Muscle layer of duodenum (tissue), 2 donors: ENCODE results near the gene ZNF618.

Experiments
- H3K27ac ChIP-seq: one replicate; pipeline ENCODE4 v1.7.0; 2013; ENCODE audit warnings: mild to moderate bottlenecking, low read length
- H3K27me3 ChIP-seq: one replicate; pipeline ENCODE4 v1.7.0; 2013; ENCODE audit warnings: low read depth, mild to moderate bottlenecking, control low read depth, low read length
- H3K36me3 ChIP-seq, 2 donors: one replicate each; pipeline ENCODE4 v1.7.0; 2013; ENCODE audit warnings: low read length in 2 of 2, control low read depth in 1 of 2, mild to moderate bottlenecking in 1 of 2; ENCODE audit not compliant: insufficient read depth in 2 of 2, control insufficient read depth in 1 of 2
- H3K4me1 ChIP-seq, 2 donors: one replicate each; pipeline ENCODE4 v1.7.0; 2013; ENCODE audit warnings: low read length in 2 of 2, mild to moderate bottlenecking in 2 of 2, control low read depth in 1 of 2, moderate library complexity in 1 of 2; ENCODE audit not compliant: insufficient read depth in 2 of 2, control insufficient read depth in 1 of 2
- H3K4me3 ChIP-seq, 2 donors: one replicate each; pipeline ENCODE4 v1.7.0; 2013; ENCODE audit warnings: low read length in 2 of 2, low read depth in 1 of 2, mild to moderate bottlenecking in 1 of 2
- H3K9me3 ChIP-seq, 2 donors: one replicate each; pipeline ENCODE4 v1.7.0; 2013; ENCODE audit warnings: low read length in 2 of 2, control low read depth in 1 of 2, mild to moderate bottlenecking in 1 of 2; ENCODE audit not compliant: control insufficient read depth in 1 of 2
- donor health status: healthy.

The ZNF618 gene

DNA sequence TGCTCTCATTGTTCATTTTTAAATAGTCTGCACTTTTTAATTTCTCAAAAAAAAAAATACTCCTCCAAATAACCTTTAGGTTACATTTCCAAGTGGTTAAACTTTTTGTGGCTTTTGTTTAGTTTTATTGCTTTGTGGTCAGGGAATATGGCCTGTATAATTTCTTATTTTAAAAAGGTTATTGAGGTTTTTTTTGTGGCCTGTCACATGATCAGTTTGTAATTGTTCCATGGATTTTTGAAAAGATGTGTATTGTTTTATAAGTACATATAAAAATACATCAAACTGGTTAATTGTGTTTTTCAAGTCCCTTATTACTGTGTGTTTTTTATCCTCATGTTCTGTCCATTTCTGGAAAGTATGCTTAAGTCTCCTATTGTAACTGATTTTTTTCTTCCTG is 64.0 kb downstream of the ZNF618 start:
- Histone ChIP-seq H3K4me3 (no peak overlapping the region), H3K36me3 (no peaks in the 10 kb centered on the region)

GRCh38 chr9:113941056-113941455 is 64.9 kb downstream of the ZNF618 start:
- no peaks in the 10 kb centered on the region for H3K9me3 ChIP-seq
- no peaks in the 10 kb centered on the region for H3K4me1 ChIP-seq
- no peaks in the 10 kb centered on the region for H3K36me3 ChIP-seq
- H3K27ac ChIP-seq: no peak overlapping the region
- H3K27me3 ChIP-seq: no peaks in the 10 kb centered on the region
- H3K4me3 ChIP-seq: no peak overlapping the region

More for the DNA sequence above, 64.0 kb downstream of the ZNF618 start:
- no peaks in the 10 kb centered on the region for H3K4me1 ChIP-seq
- H3K27ac ChIP-seq: no peak overlapping the region
- no peaks in the 10 kb centered on the region for H3K27me3 ChIP-seq
- H3K9me3 ChIP-seq: no peaks in the 10 kb centered on the region

- no peak overlapping the region for H3K27ac ChIP-seq
- H3K36me3 ChIP-seq: no peaks in the 10 kb centered on the region
- H3K4me1 ChIP-seq: no peaks in the 10 kb centered on the region
- H3K27me3 ChIP-seq: no peaks in the 10 kb centered on the region
- H3K4me3 ChIP-seq: no peak overlapping the region
- H3K9me3 ChIP-seq: no peaks in the 10 kb centered on the region
These were observed 65.4 kb downstream of the ZNF618 start for GRCh38 chr9:113941526-113941925.

GRCh38 chr9:113943112-113944009 is 67.3 kb downstream of the ZNF618 start:
- Histone ChIP-seq H3K27me3 (no peaks in the 10 kb centered on the region), H3K36me3 (no peaks in the 10 kb centered on the region)

GRCh38 chr9:113945784-113946183 is 69.7 kb downstream of the ZNF618 start:
- Histone ChIP-seq H3K27me3 (no peaks in the 10 kb centered on the region), H3K36me3 (no peaks in the 10 kb centered on the region)

More at GRCh38 chr9:113943112-113944009, 67.3 kb downstream of the ZNF618 start:
- Histone ChIP-seq H3K9me3 (no peaks in the 10 kb centered on the region), H3K4me1 (no peaks in the 10 kb centered on the region), H3K4me3 (no peak overlapping the region), H3K27ac (no peak overlapping the region)

DNA sequence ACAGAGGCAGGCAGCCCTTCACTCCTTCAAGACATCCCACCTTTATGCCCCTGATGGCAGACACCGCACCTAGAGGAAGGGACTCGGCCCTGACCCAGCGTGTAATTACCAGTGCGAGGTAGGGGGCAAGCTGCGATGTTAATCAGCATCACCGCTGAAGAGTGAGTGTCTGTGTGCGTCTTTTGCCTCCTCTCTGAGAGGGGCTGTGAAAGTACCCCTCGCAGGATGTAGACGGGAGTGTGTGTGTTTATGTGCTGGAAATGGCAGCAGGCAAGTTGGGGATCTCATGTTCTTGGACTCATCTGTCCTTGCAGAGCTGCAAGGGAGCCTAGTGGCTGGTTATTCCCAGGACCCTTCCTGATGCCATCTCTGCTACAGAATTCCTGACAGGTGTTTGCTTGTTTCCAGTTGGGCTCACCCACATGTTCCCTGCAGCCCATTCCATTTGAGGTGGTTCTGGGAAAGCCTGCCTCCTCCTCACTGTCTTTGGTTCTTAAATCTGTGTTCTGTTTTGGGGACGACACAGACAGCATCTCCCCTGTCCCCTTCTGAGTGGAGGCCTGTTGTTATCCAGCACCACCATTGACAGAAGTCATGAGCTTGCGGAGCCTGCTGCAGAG is 70.5 kb downstream of the ZNF618 start:
- Histone ChIP-seq H3K4me3 (no peak overlapping the region), H3K36me3 (no peaks in the 10 kb centered on the region), H3K4me1 (no peaks in the 10 kb centered on the region), H3K9me3 (no peaks in the 10 kb centered on the region), H3K27me3 (no peaks in the 10 kb centered on the region), H3K27ac (no peak overlapping the region)

More at GRCh38 chr9:113945784-113946183, 69.7 kb downstream of the ZNF618 start:
- no peaks in the 10 kb centered on the region for H3K4me1 ChIP-seq
- no peak overlapping the region for H3K27ac ChIP-seq
- no peak overlapping the region for H3K4me3 ChIP-seq
- no peaks in the 10 kb centered on the region for H3K9me3 ChIP-seq

GRCh38 chr9:113947941-113948340 is 71.8 kb downstream of the ZNF618 start:
- no peak overlapping the region for H3K27ac ChIP-seq
- no peaks in the 10 kb centered on the region for H3K27me3 ChIP-seq
- no peaks in the 10 kb centered on the region for H3K9me3 ChIP-seq
- H3K4me1 ChIP-seq: no peaks in the 10 kb centered on the region
- no peaks in the 10 kb centered on the region for H3K36me3 ChIP-seq
- H3K4me3 ChIP-seq: no peak overlapping the region

DNA sequence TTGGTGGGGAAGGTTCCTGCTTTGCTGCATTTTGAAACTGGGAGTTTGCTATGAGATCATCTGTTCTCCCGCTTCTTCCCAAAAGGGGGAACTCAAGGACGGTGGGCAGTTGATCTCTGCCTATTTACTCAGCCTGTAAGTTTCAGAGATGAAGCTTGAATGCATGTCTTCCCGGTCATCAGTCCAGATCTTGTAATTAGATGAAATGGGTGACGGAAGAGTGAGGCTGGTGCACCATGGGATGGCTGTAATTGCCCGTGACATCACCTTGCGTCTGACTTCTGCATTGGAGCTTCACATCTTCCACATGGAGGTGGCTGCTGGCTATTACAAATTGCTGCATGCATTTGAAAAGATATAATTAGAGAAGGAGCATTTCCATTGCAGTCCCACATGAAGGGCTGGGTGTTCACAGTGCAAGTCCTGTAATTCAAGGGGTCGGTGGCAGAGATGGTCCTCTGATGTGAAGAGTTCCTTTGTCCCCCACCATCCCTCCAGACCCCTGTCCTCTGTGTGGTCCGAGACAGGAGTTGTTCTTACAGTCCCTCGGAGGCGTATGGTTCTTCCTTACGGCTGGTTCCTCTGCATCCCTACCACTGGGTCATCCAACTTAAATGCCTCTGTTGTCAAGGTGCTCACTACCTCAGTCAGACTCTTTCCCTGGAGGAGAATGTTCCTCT is 72.9 kb downstream of the ZNF618 start:
- Histone ChIP-seq H3K4me1 (no peaks in the 10 kb centered on the region), H3K36me3 (no peaks in the 10 kb centered on the region), H3K27me3 (no peaks in the 10 kb centered on the region), H3K9me3 (no peaks in the 10 kb centered on the region), H3K27ac (no peak overlapping the region), H3K4me3 (no peak overlapping the region)

GRCh38 chr9:113949571-113950078 is 73.5 kb downstream of the ZNF618 start:
- Histone ChIP-seq H3K27ac (no peak overlapping the region), H3K27me3 (no peaks in the 10 kb centered on the region), H3K4me3 (no peak overlapping the region), H3K4me1 (peaks cover 0 to 3% of the 10 kb centered on the region in 2 donors), H3K9me3 (no peaks in the 10 kb centered on the region), H3K36me3 (no peaks in the 10 kb centered on the region)

DNA sequence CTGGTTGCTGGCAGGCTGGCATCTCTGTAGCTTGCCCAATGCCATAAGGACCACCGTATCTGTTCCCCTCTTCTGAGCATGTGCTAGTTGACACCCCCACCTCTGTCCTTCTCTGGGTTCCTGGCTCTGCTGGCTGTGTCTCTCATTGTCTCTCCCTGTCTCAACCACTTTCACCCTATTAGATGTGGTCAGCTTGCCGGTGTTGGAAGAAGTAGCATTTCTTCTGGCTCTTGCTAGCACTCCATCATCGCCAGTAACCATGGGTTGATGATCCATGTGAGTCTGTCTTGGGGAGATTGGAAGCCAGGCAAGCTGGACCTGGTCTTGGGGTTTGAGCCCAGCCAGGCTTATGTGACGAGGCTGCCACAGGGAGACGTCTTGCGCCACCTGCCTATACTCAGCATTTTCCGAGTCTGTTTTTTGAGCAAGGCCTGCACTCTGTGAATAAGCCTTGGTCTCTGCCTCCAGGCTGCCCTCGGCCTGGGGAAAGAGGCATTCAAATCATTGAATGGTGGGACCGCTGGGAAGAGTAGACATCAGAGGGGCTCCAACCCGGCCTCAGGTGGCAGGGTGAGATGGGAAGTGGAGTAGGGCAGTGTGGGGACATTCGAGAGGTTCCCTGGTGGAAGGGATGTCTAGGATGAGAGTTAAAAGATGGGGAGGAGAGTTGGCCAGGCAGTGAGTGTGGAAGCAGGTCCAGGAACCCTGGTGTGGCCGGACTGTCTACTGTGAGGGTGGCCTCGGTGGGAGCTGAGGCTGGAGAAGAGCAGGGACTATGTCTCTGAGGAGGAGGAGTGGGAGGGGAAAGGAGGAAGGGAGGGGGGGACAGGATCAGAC is 74.3 kb downstream of the ZNF618 start:
- Histone ChIP-seq H3K27ac (no peak overlapping the region), H3K9me3 (no peaks in the 10 kb centered on the region), H3K27me3 (no peaks in the 10 kb centered on the region), H3K4me3 (no peak overlapping the region), H3K4me1 (peaks cover 0 to 11% of the 10 kb centered on the region in 2 donors), H3K36me3 (no peaks in the 10 kb centered on the region)
